K562 (cell line): ENCODE results near the gene NR6A1. TPM values are rescaled to one million over a fixed set of nuclear protein-coding genes. Genes with fewer than 3 reads are reported as not detected.

ENCODE experiments used
- ATAC-seq: fragments of 200-7000 bp; cut with Tn5 transposase; 3 replicates; pipeline ENCODE4 v1.9.1; 2020; ENCODE audit warnings: moderate library complexity
- BruUV-seq: library from RNA; stranded (reverse); fragments of 400-500 nt; replicated peaks from 2 replicates; lab custom pipeline; 2021; lab: Mats Ljungman, UMichigan
- CTCF ChIA-PET: fragments of 300-600 bp; formaldehyde crosslinking; extraction: SDS; loops from one replicate; lab custom pipeline; 2021; ENCODE audit warnings: low intra/inter-chr PET ratio; lab: Yijun Ruan, JAX
- POLR2A ChIA-PET: fragments of 300-600, 350-650 bp; sonication (Branson Sonifier 250); formaldehyde crosslinking; extraction: SDS; loops from one replicate; lab custom pipeline; 2021; ENCODE audit warnings: antibody characterized with exemption, inconsistent platforms; lab: Yijun Ruan, JAX
- DNase-seq, 4 experiments: peaks; one replicate each; pipeline versions ENCODE4 v3.0.0 to v3.0.0-alpha.2; 2011 to 2018; ENCODE audit warnings: low spot score in 3 of 4, mixed read lengths in 3 of 4; ENCODE audit errors: extremely low read depth in 1 of 4
- FAIRE-seq: peaks from 2 replicates; lab custom pipeline; 2011; peaks lifted over from hg19 to GRCh38; lab: Jason Lieb, UNC
- H2AFZ ChIP-seq: 2 replicates; pipeline ENCODE4 v1.6.0; 2011; ENCODE audit warnings: low read depth, low read length, control low read depth, inconsistent platforms
- H3K27ac ChIP-seq: fragments of 200-600 bp; 3 replicates; pipeline ENCODE4 v1.8.0; 2011; ENCODE audit warnings: low read depth, mild to moderate bottlenecking, control low read depth, inconsistent platforms, low read length, moderate library complexity, mixed read lengths; ENCODE audit errors: extremely low read depth
- H3K27me3 ChIP-seq, 2 experiments: fragments of 300-600 bp in 1 of 2; 2 replicates in 1 of 2; 3 replicates in 1 of 2; pipeline versions ENCODE4 v1.6.0 to v1.8.0; 2011; ENCODE audit warnings: inconsistent platforms in 2 of 2, low read length in 2 of 2, mild to moderate bottlenecking in 1 of 2, mixed read lengths in 1 of 2, moderate library complexity in 1 of 2; ENCODE audit not compliant: control insufficient read depth in 2 of 2, insufficient read depth in 2 of 2
- H3K36me3 ChIP-seq: fragments of 300-600 bp; 3 replicates; pipeline ENCODE4 v1.8.0; 2011; ENCODE audit warnings: mild to moderate bottlenecking, low read length, inconsistent platforms; ENCODE audit not compliant: control insufficient read depth, insufficient read depth
- H3K4me1 ChIP-seq, 2 experiments: fragments of 200-600 bp in 1 of 2; replicated peaks in 1 of 2; 2 replicates in 1 of 2; 3 replicates in 1 of 2; pipeline versions ENCODE4 v1.5.1 to v1.8.0; 2011; ENCODE audit warnings: inconsistent platforms in 2 of 2, low read length in 2 of 2, mild to moderate bottlenecking in 1 of 2, mixed read lengths in 1 of 2, moderate library complexity in 1 of 2; ENCODE audit not compliant: control insufficient read depth in 2 of 2, insufficient read depth in 2 of 2
- H3K4me2 ChIP-seq: 2 replicates; pipeline ENCODE4 v1.6.1; 2011; ENCODE audit warnings: low read length, control low read depth, inconsistent platforms, mixed read lengths; ENCODE audit not compliant: insufficient read depth
- H3K4me3 ChIP-seq: fragments of 200-600 bp; sonication (generic), shearing (Covaris generic); 2 replicates; pipeline ENCODE4 v1.5.1; 2016; ENCODE audit warnings: control low read depth, inconsistent platforms
- H3K79me2 ChIP-seq: fragments of 200-600 bp; 3 replicates; pipeline ENCODE4 v1.8.0; 2011; ENCODE audit warnings: low read length, inconsistent platforms; ENCODE audit not compliant: control insufficient read depth, insufficient read depth
- H3K9ac ChIP-seq, 2 experiments: 2 replicates each; pipeline versions ENCODE4 v1.6.0 to v1.6.1; 2011; ENCODE audit warnings: low read depth in 2 of 2, low read length in 2 of 2, control low read depth in 1 of 2, inconsistent platforms in 1 of 2, mild to moderate bottlenecking in 1 of 2, mixed read lengths in 1 of 2; ENCODE audit not compliant: insufficient read depth in 1 of 2
- H3K9me1 ChIP-seq: one replicate; pipeline ENCODE4 v1.6.0; 2011; ENCODE audit warnings: inconsistent platforms, mild to moderate bottlenecking, low read length, moderate library complexity; ENCODE audit not compliant: control insufficient read depth, insufficient read depth
- H3K9me3 ChIP-seq: replicated peaks from 2 replicates; pipeline ENCODE4 v1.5.1; 2011; ENCODE audit warnings: low read depth, low read length, inconsistent platforms; ENCODE audit not compliant: control insufficient read depth, insufficient read depth
- H4K20me1 ChIP-seq: replicated peaks from 2 replicates; pipeline ENCODE4 v1.6.1; 2011; ENCODE audit warnings: low read length, inconsistent platforms, mixed read lengths; ENCODE audit not compliant: control insufficient read depth, insufficient read depth
- BCOR ChIP-seq: fragments of 450-650 bp; IDR thresholded peaks from 2 replicates; pipeline ENCODE4 v1.6.1; 2016
- ESRRA ChIP-seq: fragments of 450-650 bp; IDR thresholded peaks from 2 replicates; pipeline ENCODE4 v1.6.1; 2014; ENCODE audit warnings: low read depth, mild to moderate bottlenecking, moderate library complexity, borderline replicate concordance
- HDAC1 ChIP-seq, 2 experiments: fragments of 450-650 bp; IDR thresholded peaks; 2 replicates each; pipeline ENCODE4 v1.6.1; 2016 to 2017; ENCODE audit warnings: inconsistent platforms in 1 of 2, mild to moderate bottlenecking in 1 of 2, moderate library complexity in 1 of 2
- NFE2L1 ChIP-seq: fragments of 450-650 bp; IDR thresholded peaks from 2 replicates; pipeline ENCODE4 v1.6.1; 2016; ENCODE audit warnings: missing genetic modification characterization, low read depth, mild to moderate bottlenecking, missing compliant biosample characterization, moderate library complexity, borderline replicate concordance
- SMARCA5 ChIP-seq: fragments of 450-650 bp; IDR thresholded peaks from 2 replicates; pipeline ENCODE4 v1.6.1; 2016
- TOE1 ChIP-seq, 2 experiments: fragments of 450-650 bp in 1 of 2; sonication (generic) in 1 of 2; formaldehyde crosslinking in 1 of 2; IDR thresholded peaks; 2 replicates each; pipeline versions ENCODE4 v1.7.1 to v1.8.0; 2016 to 2022; ENCODE audit warnings: borderline replicate concordance in 2 of 2, mild to moderate bottlenecking in 2 of 2, antibody characterized with exemption in 1 of 2, inconsistent platforms in 1 of 2, low read depth in 1 of 2, missing genetic modification reagents in 1 of 2, moderate library complexity in 1 of 2
- ZFP36 ChIP-seq: fragments of 150-350 bp; IDR thresholded peaks from 2 replicates; pipeline ENCODE4 v1.6.1; 2018; ENCODE audit warnings: low read length, low read depth; ENCODE audit not compliant: partially characterized antibody
- WGBS: fragments of 100-300 bp; shearing (Covaris generic); methylation state at CpG from one replicate; pipeline ENCODE4 v1.1.6; 2016; ENCODE audit warnings: low coverage, mixed read lengths; ENCODE audit not compliant: insufficient coverage; ENCODE audit errors: missing lambda C conversion rate; 5-methylcytosine and 5-hydroxymethylcytosine counted together
- in situ Hi-C: fragments of 300-500 bp; cut with MboI; formaldehyde crosslinking; loops from 4 replicates; pipeline ENCODE4 v1.15.0; 2018; ENCODE audit warnings: inconsistent platforms, mixed read lengths
- intact Hi-C: fragments of 100-400 bp; cut with micrococcal nuclease; formaldehyde crosslinking; loops from 2 replicates; pipeline ENCODE4 v1.14.2; 2022
- polyA plus RNA-seq, 8 experiments: library from polyadenylated mRNA; depleted of rRNA in 4 of 8; stranded (reverse) in 5 of 8; unstranded in 3 of 8; fragments of >200 nt; fragmentation: Nextera tagmentation in 2 of 8; fragmentation: Illumina TruSeq in 1 of 8; extraction: Ambion mirVana in 2 of 8; extraction: Trizol in 1 of 8; gene quantifications; 2 replicates each; pipeline versions ENCODE4 v1.2.1 to v1.2.3, GENCODE V29; 2011 to 2014; ENCODE audit warnings: inconsistent platforms in 1 of 8, missing spikeins in 1 of 8
- total RNA-seq, 7 experiments: library from RNA; depleted of rRNA in 6 of 7; stranded (reverse); fragments of >200 nt in 6 of 7; fragmentation: Illumina TruSeq in 2 of 7; extraction: Trizol in 2 of 7; gene quantifications; 2 replicates each; pipeline versions ENCODE4 v1.2.1 to v1.2.3, GENCODE V29; 2011 to 2021; ENCODE audit warnings: low replicate concordance in 1 of 7
- TF ChIP-seq, protein P1 (sequence below): fragments of 250-450 bp; sonication (Bioruptor Pico); IDR thresholded peaks from 2 replicates; pipeline ENCODE4 v1.8.0; 2022; ENCODE audit warnings: moderate library complexity, mild to moderate bottlenecking, inconsistent platforms

Gene NR6A1
- total and polyA plus RNA-seq, 9 of the 15 experiments (the other 6 are each of a cell fraction or from before 2014, with no cell fraction given), result 9.7 to 55.4 (median 28.3) TPM

GRCh38 chr9:124783830-124784229 lies 12.7 kb upstream of the NR6A1 start:
- Histone ChIP-seq H3K4me3 (no peak overlapping the region), H3K9me3 (no peaks in the 10 kb centered on the region), H3K36me3 (no peaks in the 10 kb centered on the region), H3K27ac (no peak overlapping the region), H3K27me3 (peaks cover 0 to 4% of the 10 kb centered on the region in 2 experiments; a peak in 1 of 5 replicates), H4K20me1 (no peaks in the 10 kb centered on the region), H3K9me1 (no peaks in the 10 kb centered on the region), H3K79me2 (no peaks in the 10 kb centered on the region), H3K9ac (no peak overlapping the region), H3K4me2 (no peak overlapping the region), H3K4me1 (peaks cover 0 to 11% of the 10 kb centered on the region in 2 experiments; a peak in 3 of 5 replicates), H2AFZ (no peak overlapping the region)
- FAIRE-seq (no peak), DNase-seq (no peak), ATAC-seq (no peak)
- WGBS, result 42% methylated on average over 2 of the region's 2 CpGs
- ChIA-PET POLR2A (interaction anchor here (1.1 kb wide), 1 partner anchor 19 kb away, joined by 3 read pairs; no protein-coding TSS in a partner anchor), CTCF (no interaction called here)
- intact Hi-C loops (no loop called here), in situ Hi-C loops (no loop called here)
- TF ChIP-seq, protein P1, sequence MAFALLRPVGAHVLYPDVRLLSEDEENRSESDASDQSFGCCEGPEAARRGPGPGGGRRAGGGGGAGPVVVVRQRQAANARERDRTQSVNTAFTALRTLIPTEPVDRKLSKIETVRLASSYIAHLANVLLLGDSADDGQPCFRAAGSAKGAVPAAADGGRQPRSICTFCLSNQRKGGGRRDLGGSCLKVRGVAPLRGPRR, result no peak
- no peak for TF ChIP-seq TOE1 (IDR thresholded peaks at IDR 0.05; ENCODE audit: borderline replicate concordance)
- no peak for TF ChIP-seq TOE1 (CRISPR knock-in tag; IDR thresholded peaks at IDR 0.05; ENCODE audit: borderline replicate concordance, low read depth)
- peak; percentile 93 for TF ChIP-seq ZFP36
- TF ChIP-seq SMARCA5, result peak; percentile 55; the same call in 1 of the 2 replicates
- TF ChIP-seq NFE2L1 (tag), result no peak
- peak; percentile 49; the same call in 1 of the 2 replicates for TF ChIP-seq BCOR
- peak; percentile 48; the same call in 1 of the 2 replicates for TF ChIP-seq ESRRA
- TF ChIP-seq HDAC1 (IDR thresholded peaks at IDR 0.05), result no peak
- BruUV-seq, result no TSS peak
